Left kidney (tissue), 8 donors: ENCODE results near the gene TMSB15B. TPM values are rescaled to one million over a fixed set of nuclear protein-coding genes. Genes with fewer than 3 reads are reported as not detected.
"Not testable (repeated sequence)": the region's sequence is repeated elsewhere in the genome, so short reads cannot be mapped to it uniquely, and the experiment has no call there.

ENCODE experiments used
- DNase-seq: peaks from one replicate; pipeline ENCODE4 v3.0.0-alpha.2; 2013
- long read RNA-seq, 8 donors: transcript quantifications; one replicate each; lab custom pipeline, GENCODE V29; 2026
- polyA plus RNA-seq: library from polyadenylated mRNA; unstranded; fragments of 120-200 nt; gene quantifications from one replicate; pipeline ENCODE4 v1.2.1, GENCODE V29; 2013; ENCODE audit not compliant: insufficient read length

TMSB15B gene
- 31.0 TPM for polyA plus RNA-seq
- long read RNA-seq, donor 1, transcript TMSB15B-204 (3 exons, 665 nt), result major isoform, 5 of 23 reads
- long read RNA-seq, donor 1, partial matches to known transcripts, result 18 of 23 reads
- long read RNA-seq, donor 1, other reads (novel, unspliced or antisense), result 0 of 23 reads
- long read RNA-seq, donor 2, transcript TMSB15B-204 (3 exons, 665 nt), result major isoform, 7 of 9 reads
- long read RNA-seq, donor 2, partial matches to known transcripts, result 0 of 9 reads
- long read RNA-seq, donor 2, other reads (novel, unspliced or antisense), result 0 of 9 reads
- long read RNA-seq, donor 3, transcript TMSB15B-204 (3 exons, 665 nt), result major isoform, 8 of 9 reads
- long read RNA-seq, donor 3, partial matches to known transcripts, result 0 of 9 reads
- long read RNA-seq, donor 3, other reads (novel, unspliced or antisense), result 0 of 9 reads
- long read RNA-seq, donor 4, partial matches to known transcripts, result 0 of 2 reads
- long read RNA-seq, donor 4, other reads (novel, unspliced or antisense), result 0 of 2 reads
- long read RNA-seq, donor 5, transcript TMSB15B-204 (3 exons, 665 nt), result major isoform, 5 of 14 reads
- long read RNA-seq, donor 5, partial matches to known transcripts, result 6 of 14 reads
- long read RNA-seq, donor 5, other reads (novel, unspliced or antisense), result 0 of 14 reads
- long read RNA-seq, donor 6, transcript TMSB15B-204 (3 exons, 665 nt), result major isoform, 6 of 54 reads
- long read RNA-seq, donor 6, partial matches to known transcripts, result 29 of 54 reads
- long read RNA-seq, donor 6, other reads (novel, unspliced or antisense), result 19 of 54 reads
- long read RNA-seq, donor 7, transcript TMSB15B-204 (3 exons, 665 nt), result major isoform, 11 of 12 reads
- long read RNA-seq, donor 7, partial matches to known transcripts, result 0 of 12 reads
- long read RNA-seq, donor 7, other reads (novel, unspliced or antisense), result 0 of 12 reads
- long read RNA-seq, donor 8, partial matches to known transcripts, result 0 of 1 reads
- long read RNA-seq, donor 8, other reads (novel, unspliced or antisense), result 0 of 1 reads

DNA sequence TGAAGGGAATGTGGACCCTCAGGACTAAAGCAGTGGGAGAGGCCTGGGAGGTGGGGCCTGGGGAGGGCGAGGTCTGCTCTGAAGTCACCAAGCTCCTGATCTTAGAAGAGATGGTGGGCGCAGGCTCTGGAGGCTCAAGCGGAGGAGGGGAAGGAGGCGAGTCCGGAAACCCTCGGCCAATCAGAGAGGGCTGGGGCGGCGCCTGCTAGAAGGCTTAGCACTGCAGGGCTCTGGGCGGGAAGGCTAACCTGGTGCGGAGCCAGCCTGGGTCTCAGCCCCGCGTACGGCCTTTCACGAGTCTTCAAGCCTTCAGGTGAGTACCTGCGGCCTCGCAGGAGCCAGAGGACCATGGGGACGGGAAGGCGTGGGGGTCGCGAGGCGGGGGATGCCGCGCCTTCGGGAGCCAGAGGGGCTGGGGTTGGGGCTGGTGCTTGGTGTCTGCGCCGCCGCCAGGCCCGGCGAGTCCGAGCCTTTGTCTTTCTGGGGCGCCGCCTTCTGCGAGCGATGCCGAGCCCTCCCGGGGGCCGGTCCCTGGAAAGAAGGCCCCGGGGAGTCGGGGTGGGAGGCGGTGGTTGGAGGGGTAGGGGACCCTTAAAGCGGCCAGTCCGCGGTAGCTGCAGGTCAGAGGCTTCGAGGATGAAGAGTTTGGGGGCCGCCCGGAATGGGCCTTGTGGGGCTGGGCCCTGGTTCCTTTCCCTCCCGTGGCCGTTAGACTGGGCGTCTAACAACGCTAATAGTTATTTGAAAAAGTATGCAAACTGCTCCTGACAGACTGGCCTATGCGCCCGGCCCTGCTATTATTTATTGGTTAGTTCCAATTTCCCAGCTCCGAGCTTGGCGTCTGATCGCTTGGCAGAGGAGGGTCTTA lies at the start of gene TMSB15B:
Gene TMSB15B, plus strand, starts transcription at position 217 of the 868 bp plus-strand sequence.
- DNase-seq, result not testable (repeated sequence)

DNA sequence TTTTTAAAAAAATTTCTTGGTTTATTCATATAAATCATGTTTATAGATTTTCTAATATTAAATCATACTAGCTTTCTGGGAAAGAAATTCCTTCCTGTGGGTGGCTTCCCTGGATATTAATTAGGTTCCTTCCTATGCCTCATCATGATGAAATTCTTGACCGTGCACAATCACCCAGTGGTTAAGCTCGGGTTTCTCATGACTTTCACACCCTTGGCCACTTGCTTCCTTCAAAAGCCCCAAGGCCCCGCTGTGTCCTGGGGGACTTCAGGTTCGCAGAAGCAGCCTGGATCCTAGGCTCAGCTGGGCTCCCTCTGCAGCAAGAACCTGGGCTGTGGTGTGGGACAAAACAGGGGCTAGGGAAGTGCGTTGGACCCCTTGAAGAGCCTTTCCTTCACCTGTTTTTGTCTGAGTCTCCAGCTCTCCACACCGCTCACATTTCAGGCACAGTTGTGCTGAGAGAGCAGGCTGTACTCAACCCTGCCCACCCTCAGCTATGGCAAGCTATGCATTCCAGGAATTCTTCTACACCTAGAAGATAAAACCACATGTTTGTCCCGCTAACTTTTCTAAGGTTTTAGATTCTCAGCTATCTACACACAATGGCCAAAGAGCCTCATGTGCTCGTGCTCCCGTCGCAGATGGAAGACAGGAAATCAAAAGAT lies 48.9 kb upstream of the TMSB15B start:
- no peak for DNase-seq

GRCh38 chrX:103918050-103918449 lies 44.4 kb upstream of the TMSB15B start:
- DNase-seq, result peak; percentile 63

GRCh38 chrX:103918571-103919269 lies 43.7 kb upstream of the TMSB15B start:
- DNase-seq, result peak; percentile 50

GRCh38 chrX:103919270-103919637 lies 43.2 kb upstream of the TMSB15B start:
- peak; percentile 22 for DNase-seq

DNA sequence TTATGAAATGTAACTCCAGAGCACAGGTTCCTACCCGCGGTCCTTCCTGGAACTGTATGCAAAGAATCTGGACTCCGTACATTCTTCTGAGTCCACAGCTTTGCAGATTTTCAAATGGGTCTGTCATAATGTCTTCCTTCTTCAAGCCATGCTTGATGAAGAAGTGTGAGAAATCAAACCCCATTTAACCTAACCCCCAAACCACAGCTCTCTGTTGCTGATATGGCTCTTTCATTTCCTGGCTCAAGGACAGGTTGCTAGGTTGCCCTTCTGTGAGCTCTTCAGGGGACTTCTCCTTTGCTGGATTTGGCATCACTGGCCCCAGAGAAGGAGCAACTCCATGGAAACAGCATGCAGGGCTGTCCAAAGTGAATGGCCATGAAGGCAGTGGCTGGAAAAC lies 41.9 kb upstream of the TMSB15B start:
- DNase-seq, result not testable (repeated sequence)

DNA sequence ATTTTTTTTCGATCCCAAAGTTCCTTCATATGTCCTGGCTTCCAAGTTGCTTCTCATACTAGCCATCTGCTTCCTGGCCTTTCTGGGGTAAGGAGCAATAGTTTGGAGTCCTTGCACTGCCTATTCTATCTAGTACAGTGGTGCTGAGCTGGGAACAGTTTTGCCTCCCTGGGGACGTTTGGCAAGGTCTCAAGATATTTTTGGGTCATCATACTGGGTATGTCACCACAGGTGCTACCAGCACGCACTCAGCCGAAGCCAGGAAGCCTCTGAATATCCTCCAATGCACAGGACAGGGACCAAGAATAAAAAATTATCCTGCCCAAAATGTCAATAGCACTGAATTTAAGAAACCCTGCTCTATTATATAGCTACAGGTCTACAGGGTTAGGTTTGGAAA lies 35.4 kb upstream of the TMSB15B start:
- DNase-seq, result no peak

- no peak for DNase-seq
These were observed 34.8 kb upstream of the TMSB15B start for GRCh38 chrX:103927633-103928032.

- DNase-seq, result no peak
These were observed 30.3 kb upstream of the TMSB15B start for GRCh38 chrX:103932133-103932532.

GRCh38 chrX:103940257-103940656 lies 22.2 kb upstream of the TMSB15B start:
- not testable (repeated sequence) for DNase-seq

GRCh38 chrX:103941201-103941975 lies 21.0 kb upstream of the TMSB15B start:
- DNase-seq, result peak; percentile 12

DNA sequence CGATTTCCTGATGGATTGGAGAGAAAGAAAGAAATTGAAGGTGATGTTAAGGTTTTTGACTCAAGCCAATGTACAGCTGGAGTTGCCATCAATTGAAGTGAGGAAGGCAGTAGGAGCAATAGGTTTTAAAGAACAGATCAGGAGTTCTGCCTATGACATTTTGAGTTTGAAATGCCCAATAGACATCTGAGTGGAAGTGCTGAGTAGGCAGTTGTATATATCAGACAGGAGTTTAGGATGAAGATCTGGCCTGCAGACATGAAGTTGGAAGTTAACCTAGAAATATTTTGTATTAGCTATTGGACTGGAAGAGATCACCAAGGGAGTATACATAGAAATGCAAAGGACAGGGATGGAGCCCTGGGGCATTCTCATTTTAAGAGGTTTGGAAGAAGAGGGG lies 12.9 kb upstream of the TMSB15B start:
- no peak for DNase-seq

DNA sequence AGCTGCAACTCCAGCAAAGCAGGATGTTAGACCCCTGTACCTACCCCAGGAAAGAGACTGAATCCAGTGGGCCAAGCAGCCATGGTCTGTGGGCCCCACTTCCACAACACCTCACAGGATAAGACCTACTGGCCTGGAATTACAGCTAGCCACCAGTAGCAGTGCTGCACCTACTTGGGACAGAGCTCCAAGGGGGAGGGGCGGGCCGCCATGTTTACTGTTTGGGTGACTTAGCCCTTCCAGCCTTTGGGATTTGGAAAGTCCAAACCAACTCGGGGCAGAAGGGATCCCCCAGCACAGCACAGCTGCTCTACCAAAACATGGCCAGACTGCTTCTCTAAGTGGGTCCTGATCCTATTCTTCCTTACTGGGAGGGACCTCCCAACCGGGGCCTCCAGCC lies 9.1 kb upstream of the TMSB15B start:
- no peak for DNase-seq

- no peak for DNase-seq
These were observed 8.2 kb upstream of the TMSB15B start for GRCh38 chrX:103954259-103954658.

DNA sequence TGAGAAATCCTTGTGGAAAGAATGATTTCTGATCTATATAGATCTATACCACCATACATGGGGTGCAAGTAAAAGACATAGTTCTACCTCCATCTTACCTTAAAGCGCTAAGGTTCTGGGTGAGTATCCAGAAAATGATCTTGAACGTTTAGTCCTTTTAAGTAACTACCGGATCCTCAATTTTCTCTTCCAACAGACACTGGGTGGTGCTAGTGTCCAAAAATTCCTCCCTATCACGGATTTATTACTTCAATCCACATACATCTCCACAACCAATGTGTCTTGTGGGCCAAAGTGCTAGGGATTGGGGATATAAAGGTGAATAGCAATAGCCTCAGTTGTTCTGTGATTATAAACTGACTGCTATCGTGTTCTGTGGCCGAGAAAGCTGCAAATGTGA lies 1.8 kb upstream of the TMSB15B start:
- DNase-seq, result not testable (repeated sequence)

- DNase-seq, result not testable (repeated sequence)
These were observed 21.1 kb downstream of the TMSB15B start for GRCh38 chrX:103983508-103983907.

- no peak for DNase-seq
These were observed 36.8 kb downstream of the TMSB15B start for GRCh38 chrX:103999234-103999633.

- DNase-seq, result no peak
These were observed 46.4 kb downstream of the TMSB15B start for GRCh38 chrX:104008831-104009230.

- no peak for DNase-seq
These were observed 50.7 kb downstream of the TMSB15B start for GRCh38 chrX:104013158-104013557.

DNA sequence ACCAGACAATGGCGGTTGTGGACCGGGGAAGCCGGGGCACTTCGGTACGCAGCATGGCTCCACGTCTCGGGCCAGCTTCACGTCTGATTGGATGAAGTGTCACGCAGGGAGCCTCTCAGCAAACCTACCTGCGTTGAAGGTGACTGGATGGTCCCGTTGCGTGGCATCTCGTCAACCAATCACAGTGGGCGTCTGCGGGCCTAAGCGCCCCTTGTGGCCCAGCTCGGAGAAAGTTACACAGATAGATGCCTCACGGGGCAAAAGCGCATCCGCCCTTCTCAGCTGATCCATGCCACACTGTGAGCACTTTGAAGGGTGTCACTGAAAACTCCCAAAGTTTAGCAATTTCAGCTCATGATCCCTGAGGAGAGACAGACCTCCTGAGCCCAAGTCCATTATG lies 51.2 kb downstream of the TMSB15B start, which contains the start of gene H2BW1:
Gene H2BW1, minus strand, starts transcription at position 103 of the 400 bp plus-strand sequence. CDS start 132 bp downstream, outside the sequence.
- no peak for DNase-seq
